ENCODE measurements around the gene SUGCT.

Gene SUGCT

DNA sequence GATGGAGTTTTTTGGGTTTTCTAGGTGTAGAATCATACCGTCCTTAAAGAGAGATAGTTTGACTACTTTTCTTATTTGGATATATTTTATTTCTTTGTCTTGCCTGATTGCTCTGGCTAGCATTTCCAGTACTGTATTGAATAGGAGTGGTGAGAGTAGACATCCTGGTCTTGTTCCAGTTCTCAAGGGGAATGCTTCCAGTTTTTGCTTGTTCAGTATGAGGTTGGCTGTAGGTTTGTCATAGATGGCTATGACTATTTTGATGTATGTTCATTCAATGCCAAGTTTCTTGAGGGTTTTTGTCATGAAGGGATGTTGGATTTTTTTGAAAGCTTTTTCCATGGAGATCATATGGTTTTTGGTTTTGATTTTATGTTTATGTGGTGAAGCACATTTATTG, 676.9 kb downstream of the SUGCT start:
- DNase-seq, result no peak

DNA sequence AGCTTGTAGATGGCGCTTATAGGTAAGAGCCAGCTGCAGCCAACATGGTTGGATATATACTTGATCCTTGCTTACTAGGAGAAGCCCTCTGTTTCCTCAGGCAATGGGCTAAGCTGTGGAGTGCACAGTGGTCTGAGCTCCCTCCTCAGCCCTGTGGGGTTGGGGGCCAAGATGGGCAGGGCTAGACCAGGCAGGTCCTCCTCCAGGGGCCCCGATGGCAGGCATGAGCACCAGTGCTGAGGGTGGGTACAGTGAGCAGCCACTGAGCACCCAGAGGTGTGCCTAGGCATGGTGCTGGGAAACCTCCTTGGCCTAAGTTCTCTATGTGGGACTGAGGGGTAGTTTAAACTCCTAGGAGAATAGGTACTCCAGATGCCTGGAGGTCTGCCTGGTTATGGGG, 680.2 kb downstream of the SUGCT start:
- no peak for DNase-seq

DNA sequence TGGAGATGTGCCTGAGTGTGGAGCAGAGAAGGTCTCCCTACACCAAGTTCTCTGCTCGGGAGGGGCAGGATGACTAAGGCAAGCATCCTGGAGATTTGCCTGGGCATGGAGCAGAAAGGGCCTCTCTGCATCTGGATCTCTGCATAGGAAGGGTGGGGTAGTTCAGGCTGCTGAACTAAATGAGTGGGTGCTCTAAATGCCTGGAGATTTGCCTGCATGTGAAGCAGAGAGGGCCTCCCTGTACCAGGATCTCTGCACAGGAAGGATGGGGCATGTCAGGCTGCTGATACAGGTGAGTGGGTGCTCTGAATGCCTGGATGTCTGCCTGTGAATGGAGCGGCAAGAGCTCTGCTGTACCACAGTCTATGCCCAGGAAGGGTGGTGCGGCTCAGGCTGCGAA, 680.7 kb downstream of the SUGCT start:
- no peak for DNase-seq

DNA sequence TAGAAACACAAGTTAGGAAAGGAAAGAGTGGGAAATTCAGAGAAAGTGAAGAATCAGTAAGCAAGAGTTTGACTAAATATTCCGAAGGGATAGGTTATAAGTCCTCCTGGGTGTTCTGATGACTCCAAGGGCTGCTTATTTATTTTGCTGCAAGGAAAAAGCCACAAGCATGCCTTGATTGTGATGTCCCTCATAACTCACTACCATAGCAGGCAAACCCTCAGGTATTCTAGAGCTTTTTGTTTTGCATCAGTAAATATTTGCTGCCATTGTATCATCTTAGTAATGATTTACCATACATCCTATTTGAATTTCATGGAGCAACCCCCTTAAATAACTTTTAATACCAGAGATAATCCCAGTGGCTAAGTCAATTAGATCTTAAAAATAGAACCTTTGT, 688.1 kb downstream of the SUGCT start:
- no peak for DNase-seq

DNA sequence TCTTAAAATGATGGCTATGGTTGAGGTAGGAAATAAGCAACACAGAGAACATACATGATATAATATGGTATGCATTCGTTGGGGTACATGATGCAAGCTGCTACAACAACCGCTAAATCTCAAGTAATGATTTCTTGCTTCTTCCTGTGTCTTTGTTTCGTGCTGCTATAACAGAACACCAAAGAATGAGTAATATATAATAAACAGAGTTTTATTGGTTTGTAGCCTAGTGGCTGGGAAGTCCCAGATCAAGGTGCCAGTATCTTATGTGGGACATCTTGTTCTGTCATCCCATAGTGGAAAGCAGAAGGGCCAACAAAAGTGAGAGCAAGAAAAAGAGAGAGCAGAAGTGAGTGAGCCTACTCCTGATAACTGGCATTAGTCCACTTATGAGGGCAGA, 689.7 kb downstream of the SUGCT start:
- no peak for DNase-seq

DNA sequence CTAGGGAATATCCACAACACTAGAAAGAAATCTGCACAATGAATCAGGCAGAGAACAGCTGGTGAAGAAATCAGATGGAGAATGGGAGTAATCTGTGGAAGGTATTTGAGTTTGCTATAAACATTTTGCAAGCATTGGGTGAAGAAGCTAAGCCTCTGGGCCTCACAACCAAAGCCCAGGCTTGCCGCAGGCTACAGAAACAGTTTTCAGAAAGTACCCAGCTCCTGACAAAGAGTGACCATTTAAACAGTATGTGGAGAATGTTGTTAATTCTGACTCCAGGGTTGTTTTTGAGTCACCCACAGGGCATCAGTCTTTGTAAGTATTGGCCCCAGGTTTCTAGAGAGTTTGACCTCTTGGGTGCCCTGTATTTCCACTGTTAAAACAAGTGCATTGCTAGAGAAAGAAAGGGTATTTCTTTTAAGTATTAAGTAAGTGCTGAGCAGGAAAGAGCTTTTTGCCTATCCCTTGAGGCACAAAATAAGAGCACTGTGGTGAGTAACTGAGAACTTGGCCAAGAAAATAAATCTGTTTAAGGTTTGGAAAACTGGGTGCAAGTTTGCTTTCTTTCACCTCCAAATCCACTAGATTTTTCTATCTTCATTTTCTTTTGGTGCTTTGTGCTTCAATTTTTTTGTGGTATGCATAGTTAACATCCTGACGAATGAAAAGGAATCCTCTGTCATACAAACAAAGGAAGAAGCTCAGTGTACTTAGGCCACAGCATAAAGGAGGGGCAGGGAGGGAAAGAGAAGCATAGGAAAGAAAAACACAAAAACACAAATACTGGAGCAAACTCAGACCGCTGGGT, 691.8 kb downstream of the SUGCT start:
- DNase-seq, result no peak

DNA sequence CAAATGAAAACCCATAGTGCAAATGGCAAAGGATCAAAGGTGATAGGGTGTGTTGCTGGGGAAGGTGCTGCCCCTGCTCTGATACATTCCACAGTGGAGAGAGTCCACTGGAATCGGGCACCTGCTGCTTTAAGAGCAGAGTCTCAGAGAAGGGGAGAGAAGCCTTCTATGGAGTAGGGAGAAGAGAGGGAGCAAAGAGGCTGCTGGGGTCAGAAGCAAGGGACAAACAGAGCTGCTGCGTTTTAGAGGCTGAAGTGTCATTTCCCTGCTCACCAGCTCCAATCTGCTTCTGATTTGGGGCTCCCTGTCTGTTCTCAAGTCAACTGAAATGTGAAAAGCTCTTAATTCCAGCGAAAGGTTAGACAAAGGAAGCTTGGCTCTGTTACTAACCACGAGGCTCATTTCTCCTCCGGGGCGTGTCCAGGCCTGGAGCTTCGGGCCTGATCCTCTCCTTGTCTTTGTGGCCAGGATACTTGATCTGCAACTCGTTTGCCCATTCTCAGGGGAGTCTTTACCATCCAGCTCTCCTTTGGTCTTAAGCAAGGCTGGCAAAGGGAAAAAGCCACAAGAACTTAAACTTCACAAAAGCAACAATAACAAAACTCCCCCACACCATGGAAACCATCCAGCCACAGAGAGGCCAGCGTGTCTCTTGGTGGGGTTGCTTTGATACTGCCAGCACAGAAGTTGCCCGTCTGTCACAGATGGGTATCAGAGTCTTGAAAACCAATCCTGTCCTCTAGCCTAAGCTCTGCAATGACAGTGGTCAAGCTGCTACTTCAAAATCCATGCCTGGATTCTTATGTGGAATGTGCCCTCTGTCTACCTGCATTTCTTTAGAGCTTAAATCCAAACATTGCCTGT, 692.6 kb downstream of the SUGCT start:
- no peak for DNase-seq

DNA sequence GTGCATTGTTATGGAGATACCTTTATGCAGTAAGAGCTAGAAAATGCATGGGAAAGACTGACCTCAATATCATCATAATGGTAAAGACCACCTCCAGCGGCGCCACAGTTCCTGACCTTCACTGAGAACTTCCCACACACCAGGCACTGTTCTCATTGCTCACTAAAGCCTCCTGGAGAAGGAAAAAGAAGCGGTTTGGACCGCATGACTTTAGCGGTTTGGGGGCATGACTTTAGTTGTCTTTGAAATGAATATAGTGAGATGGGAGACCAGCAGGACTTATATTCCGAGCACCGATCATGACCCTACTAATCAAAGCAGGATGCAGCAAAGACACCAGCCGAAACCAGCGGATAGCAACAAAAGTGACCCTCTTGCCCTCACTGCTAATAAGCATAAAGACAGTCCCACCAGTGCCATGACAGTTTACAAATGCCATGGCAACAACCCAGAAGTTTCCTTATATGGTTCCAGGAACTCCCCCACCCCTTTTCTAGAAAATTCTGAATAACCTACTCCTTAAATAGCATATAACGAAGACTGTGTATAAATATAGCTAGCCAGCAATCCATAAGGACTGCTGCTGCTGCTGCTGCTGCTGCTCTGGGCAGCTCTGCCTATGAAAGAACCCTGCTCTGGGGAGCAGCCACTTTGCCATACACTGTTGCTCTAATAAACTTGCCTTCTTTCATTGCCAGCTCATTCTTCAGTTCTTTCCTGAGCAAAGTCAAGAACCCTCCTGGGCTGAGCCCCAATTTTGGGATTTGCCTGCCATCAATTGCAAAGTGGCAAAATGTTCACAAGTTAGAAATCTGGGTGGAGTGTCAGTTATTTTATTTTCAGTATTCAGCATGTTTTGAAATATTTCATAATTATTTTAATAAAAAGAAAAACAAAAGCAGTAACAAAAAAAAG, 694.1 kb downstream of the SUGCT start:
- peak in 5 of 51 donors; percentile 2 to 24 (median 18) for DNase-seq

DNA sequence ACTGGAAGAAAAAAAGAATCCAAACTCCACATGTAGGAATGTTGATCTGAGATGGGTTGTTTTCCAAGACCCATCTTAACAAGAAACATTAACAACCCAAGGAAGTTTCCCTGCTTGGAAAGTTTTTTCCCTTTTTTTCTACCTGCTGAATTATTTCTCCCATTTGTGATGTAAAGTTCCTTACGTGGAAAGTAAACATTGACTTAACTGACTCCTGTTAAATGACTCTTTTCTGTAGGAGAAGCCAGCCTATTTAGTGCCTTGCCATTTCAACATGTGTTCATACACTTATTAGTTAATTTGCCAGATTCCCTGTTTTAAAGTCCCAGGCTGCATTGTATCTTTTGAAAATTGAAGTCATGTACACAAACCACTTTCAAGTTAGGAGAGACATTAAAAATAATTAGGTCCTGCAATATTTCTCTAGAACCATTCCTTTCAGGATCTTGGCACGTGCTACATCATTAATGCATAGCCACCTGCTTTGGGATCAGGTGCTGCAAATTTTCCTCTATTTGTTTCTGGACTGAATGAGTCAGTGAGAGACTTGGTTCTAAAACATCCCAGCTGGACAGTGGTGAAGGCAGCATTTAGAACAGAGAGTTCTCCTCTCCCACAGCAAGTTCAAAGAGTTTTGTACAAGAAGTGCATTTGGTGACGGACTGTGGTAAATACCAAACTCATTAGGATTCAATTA, 698.5 kb downstream of the SUGCT start:
- peak in 1 of 51 donors; percentile 10 for DNase-seq

DNA sequence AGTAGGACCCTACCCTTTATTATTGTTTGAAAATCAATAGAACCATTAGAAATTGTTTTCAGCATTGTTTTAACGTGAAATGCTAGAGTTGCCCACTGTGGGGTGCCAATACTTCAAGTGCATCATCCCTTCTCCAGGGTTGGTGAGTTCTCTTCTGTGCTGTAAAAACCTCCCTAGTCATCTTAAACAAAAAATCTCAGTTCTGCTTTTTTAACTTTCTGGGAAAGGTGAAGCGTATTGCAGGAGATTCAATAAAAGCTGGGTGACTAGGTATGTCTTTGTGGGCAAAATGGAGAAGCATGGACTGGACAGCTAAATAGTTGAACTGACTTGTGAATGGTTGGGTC, 699.1 kb downstream of the SUGCT start:
- no peak for DNase-seq

DNA sequence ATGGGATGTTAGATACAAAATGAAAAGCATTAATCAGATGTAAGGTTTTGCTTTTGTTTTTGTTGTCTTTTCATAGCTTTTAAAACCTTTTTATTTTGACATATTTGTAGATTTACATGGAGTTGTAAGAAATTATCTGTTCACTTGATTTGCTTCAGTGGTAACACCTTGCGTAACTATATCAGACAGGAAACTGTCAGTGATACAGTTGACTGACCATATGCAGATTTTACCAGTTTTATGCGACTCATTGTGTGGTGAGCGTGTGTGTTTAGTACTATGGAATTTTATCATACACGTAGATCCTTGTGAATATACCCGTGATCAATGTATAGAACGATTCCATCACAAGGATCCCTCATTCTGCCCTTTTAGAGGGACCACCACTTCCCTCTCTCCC, 701.4 kb downstream of the SUGCT start:
- no peak for DNase-seq

DNA sequence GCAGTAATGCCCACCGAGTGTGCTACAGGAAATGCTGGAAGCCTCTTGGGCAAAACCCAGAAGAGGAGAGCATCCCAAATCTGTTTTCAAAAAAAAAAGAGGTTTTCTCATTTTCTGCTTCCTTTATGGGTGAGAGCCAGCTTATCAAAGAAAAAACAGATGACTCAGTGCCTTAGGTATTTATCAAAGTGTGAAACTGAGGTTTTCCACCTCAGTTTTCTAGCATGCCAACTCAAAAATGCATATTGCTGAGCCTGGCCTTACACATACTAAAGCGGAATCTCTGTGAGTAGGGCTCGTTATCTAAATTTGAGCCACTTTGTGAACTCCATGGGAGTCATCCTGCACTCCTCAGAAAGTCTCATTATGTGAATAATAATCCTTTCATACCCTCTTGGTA, 705.1 kb downstream of the SUGCT start:
- DNase-seq, result no peak

DNA sequence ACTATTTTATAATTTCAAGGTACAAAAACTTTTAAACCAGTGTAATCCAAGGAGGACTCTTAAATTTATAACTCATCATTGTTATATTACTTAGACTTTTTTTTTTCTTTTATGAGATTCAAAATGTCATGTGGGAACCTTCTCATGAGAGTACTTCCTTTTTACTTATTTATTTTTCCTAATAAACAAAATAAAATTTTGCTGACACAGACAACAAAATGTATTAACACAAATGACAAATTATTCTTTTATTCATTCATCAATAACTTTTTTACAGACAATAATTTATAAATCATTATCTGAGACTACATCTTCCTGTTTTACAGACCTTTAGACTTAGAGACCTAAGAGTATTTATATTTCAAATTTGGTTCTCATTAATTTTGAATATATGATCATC, 706.2 kb downstream of the SUGCT start:
- DNase-seq, result no peak

DNA sequence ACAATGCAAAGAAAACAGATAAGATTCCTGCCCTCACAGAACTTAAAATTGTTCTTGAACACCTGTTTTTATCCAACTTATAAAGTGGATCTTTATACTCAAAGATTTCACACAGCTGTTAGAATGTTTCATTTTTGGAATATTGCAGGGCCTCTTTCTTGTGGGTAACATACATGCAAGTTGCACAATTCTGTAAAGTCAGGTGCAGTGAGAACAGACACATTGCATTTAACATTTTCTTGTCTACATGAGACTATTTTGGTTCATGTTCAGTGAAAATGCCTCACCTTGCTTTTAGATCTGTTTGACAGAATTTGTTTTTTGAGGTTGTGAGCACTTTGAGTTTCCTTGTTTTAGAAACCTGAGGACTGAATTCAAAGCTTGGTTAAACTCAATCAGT, 707.8 kb downstream of the SUGCT start:
- no peak for DNase-seq

DNA sequence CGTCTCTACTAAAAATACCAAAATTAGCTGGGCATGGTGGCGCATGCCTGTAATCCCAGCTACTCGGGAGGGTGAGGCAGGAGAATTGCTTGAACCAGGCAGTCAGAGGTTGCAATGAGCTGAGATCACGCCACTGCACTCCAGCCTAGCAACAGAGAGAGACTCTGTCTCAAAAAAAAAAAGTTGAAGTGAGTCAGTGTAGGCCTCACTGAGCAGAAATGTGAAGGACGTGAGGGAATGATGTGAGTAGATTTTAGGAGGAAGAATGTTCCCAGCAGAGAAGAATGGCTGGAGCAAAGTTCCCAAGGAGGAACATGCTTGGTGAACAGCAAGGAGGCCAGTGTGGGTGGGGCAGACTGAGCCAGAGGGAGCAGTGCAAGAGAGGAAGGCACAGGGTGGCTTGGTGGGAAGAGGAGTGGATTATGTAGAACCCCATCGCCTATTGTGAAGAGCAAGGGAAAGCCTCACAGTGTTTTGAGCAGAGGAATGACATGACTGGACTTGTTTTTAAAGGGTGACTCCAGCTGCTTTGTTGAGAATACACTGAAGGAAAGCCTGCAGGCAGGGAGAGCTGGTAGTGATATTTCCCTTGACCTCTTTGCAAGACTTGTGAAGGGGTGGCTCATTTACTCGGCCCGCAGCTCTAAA, 708.7 kb downstream of the SUGCT start:
- DNase-seq, result no peak

DNA sequence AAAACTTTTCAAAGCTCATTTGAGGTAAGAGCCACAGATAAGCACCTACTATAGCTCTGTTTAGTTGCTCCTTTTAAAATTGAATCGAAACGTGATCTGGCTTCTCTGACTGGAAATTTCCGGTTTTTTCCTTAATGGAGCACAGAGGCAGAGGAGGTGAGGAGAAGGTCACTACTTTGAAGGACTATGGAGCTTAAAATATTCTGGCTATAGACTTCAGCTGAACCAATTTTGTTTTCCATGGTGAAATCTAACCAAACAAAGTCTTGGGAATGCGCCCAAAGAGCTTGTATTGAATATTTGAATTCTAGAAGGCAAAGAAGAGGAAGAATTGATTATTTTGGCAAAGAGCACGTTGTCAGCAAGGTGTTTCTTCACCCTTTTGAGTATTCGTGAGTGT, 711.1 kb downstream of the SUGCT start:
- DNase-seq, result no peak

DNA sequence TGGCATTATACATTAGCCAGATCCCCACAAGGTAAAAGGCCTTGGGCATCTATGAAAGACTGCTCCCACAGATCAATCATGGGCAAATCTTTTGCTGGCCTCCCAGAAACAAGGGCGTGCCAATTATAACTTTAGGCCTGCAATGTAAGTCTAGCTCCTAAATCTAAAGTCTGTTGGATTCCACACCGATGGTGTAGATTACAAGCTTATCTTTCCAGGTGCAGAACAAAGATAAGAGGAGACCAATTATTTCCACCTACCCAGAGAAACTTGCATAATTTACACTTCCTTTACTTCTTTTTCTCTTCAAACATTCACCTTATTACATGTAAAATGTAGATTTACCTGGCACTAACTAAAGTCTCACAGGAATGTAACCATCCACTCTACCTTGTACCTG, 713.1 kb downstream of the SUGCT start:
- no peak for DNase-seq

DNA sequence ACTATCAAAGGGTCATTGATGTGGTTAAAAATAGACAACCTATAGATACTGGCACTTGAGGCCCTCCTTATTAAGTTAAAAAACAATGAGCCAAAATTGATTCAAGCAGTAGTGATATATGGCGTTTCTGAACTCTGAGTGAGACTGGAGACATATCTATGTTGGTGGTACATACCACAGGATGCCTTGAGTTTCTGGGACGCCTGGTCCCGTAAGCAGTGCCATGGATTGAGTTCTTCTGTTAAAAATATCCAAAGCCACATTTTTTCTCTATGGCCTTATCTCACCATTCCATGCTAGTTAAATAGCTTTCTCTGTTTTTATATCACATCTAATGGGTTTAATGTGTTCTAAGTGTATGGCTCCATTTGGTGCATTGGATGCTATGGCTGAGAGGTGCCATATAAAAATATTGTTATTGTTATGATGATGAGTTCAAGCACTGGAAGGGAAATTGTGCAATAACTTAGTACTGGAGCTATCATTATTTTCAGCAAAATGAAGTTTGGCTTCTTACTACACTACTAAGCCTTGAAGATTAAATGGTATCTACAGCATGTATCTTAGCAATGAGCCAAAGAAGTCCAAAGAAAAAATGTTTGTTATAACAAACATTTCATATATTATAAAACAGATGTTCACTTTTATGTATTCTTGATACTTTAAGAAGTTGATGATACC, 713.9 kb downstream of the SUGCT start:
- DNase-seq, result no peak

DNA sequence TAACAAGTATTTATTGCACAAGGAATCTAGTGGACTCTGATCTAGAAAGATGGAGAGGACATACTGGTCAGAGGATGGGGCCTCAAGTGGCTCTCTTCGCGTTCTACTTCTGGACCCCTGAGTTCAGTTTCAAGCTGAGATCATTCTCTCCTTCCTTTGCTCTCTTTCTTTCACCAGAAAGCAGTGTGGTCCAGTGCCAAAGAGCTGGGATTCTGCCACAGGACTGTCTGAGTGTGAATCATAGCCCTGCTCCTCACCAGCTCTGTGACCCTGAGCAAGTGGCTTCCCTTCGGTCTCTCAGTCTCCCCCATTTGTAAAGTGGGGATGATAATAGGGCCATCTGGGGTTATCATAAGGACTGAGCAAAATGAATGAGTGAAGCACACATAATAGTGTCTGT, 715.2 kb downstream of the SUGCT start:
- no peak for DNase-seq

DNA sequence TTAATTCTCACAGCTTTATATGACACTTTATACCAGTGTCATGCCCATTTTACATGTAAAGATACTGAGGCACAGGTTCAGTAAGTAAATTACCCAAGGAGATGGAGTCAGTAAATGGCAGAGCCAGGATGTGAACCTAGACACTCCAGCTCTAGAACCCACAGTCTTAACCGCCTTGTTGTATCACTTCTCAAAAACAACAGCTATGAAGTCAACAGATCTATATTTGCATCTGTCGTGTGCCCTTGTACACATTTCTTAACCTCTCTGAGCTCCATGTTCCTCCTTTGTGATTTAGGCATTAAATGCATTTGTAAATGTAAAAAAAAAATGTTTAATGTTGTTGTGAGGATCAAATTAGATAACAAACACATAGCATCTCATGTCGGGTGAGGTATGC, 716.2 kb downstream of the SUGCT start:
- no peak for DNase-seq

Measured in hypothalamus (tissue), 51 donors.